K562 (cell line): ENCODE measurements around the gene CBFA2T3. TPM values are rescaled to one million over a fixed set of nuclear protein-coding genes. Genes with fewer than 3 reads are reported as not detected.

Experiments used
- ATAC-seq: fragments of 200-7000 bp; cut with Tn5 transposase; 3 replicates; pipeline ENCODE4 v1.9.1; 2020; ENCODE audit warnings: moderate library complexity
- BruUV-seq: library from RNA; stranded (reverse); fragments of 400-500 nt; replicated peaks from 2 replicates; lab custom pipeline; 2021; lab: Mats Ljungman, UMichigan
- CTCF ChIA-PET: fragments of 300-600 bp; formaldehyde crosslinking; extraction: SDS; loops from one replicate; lab custom pipeline; 2021; ENCODE audit warnings: low intra/inter-chr PET ratio; lab: Yijun Ruan, JAX
- POLR2A ChIA-PET: fragments of 300-600, 350-650 bp; sonication (Branson Sonifier 250); formaldehyde crosslinking; extraction: SDS; loops from one replicate; lab custom pipeline; 2021; ENCODE audit warnings: antibody characterized with exemption, inconsistent platforms; lab: Yijun Ruan, JAX
- DNase-seq, 4 experiments: peaks; one replicate each; pipeline versions ENCODE4 v3.0.0 to v3.0.0-alpha.2; 2011 to 2018; ENCODE audit warnings: low spot score in 3 of 4, mixed read lengths in 3 of 4; ENCODE audit errors: extremely low read depth in 1 of 4
- FAIRE-seq: peaks from 2 replicates; lab custom pipeline; 2011; peaks lifted over from hg19 to GRCh38; lab: Jason Lieb, UNC
- H2AFZ ChIP-seq: 2 replicates; pipeline ENCODE4 v1.6.0; 2011; ENCODE audit warnings: low read depth, low read length, control low read depth, inconsistent platforms
- H3K27ac ChIP-seq: fragments of 200-600 bp; 3 replicates; pipeline ENCODE4 v1.8.0; 2011; ENCODE audit warnings: low read depth, mild to moderate bottlenecking, control low read depth, inconsistent platforms, low read length, moderate library complexity, mixed read lengths; ENCODE audit errors: extremely low read depth
- H3K27me3 ChIP-seq, 2 experiments: fragments of 300-600 bp in 1 of 2; 2 replicates in 1 of 2; 3 replicates in 1 of 2; pipeline versions ENCODE4 v1.6.0 to v1.8.0; 2011; ENCODE audit warnings: inconsistent platforms in 2 of 2, low read length in 2 of 2, mild to moderate bottlenecking in 1 of 2, mixed read lengths in 1 of 2, moderate library complexity in 1 of 2; ENCODE audit not compliant: control insufficient read depth in 2 of 2, insufficient read depth in 2 of 2
- H3K36me3 ChIP-seq: fragments of 300-600 bp; 3 replicates; pipeline ENCODE4 v1.8.0; 2011; ENCODE audit warnings: mild to moderate bottlenecking, low read length, inconsistent platforms; ENCODE audit not compliant: control insufficient read depth, insufficient read depth
- H3K4me1 ChIP-seq, 2 experiments: fragments of 200-600 bp in 1 of 2; replicated peaks in 1 of 2; 2 replicates in 1 of 2; 3 replicates in 1 of 2; pipeline versions ENCODE4 v1.5.1 to v1.8.0; 2011; ENCODE audit warnings: inconsistent platforms in 2 of 2, low read length in 2 of 2, mild to moderate bottlenecking in 1 of 2, mixed read lengths in 1 of 2, moderate library complexity in 1 of 2; ENCODE audit not compliant: control insufficient read depth in 2 of 2, insufficient read depth in 2 of 2
- H3K4me2 ChIP-seq: 2 replicates; pipeline ENCODE4 v1.6.1; 2011; ENCODE audit warnings: low read length, control low read depth, inconsistent platforms, mixed read lengths; ENCODE audit not compliant: insufficient read depth
- H3K4me3 ChIP-seq: fragments of 200-600 bp; sonication (generic), shearing (Covaris generic); 2 replicates; pipeline ENCODE4 v1.5.1; 2016; ENCODE audit warnings: control low read depth, inconsistent platforms
- H3K79me2 ChIP-seq: fragments of 200-600 bp; 3 replicates; pipeline ENCODE4 v1.8.0; 2011; ENCODE audit warnings: low read length, inconsistent platforms; ENCODE audit not compliant: control insufficient read depth, insufficient read depth
- H3K9ac ChIP-seq, 2 experiments: 2 replicates each; pipeline versions ENCODE4 v1.6.0 to v1.6.1; 2011; ENCODE audit warnings: low read depth in 2 of 2, low read length in 2 of 2, control low read depth in 1 of 2, inconsistent platforms in 1 of 2, mild to moderate bottlenecking in 1 of 2, mixed read lengths in 1 of 2; ENCODE audit not compliant: insufficient read depth in 1 of 2
- H3K9me1 ChIP-seq: one replicate; pipeline ENCODE4 v1.6.0; 2011; ENCODE audit warnings: inconsistent platforms, mild to moderate bottlenecking, low read length, moderate library complexity; ENCODE audit not compliant: control insufficient read depth, insufficient read depth
- H3K9me3 ChIP-seq: replicated peaks from 2 replicates; pipeline ENCODE4 v1.5.1; 2011; ENCODE audit warnings: low read depth, low read length, inconsistent platforms; ENCODE audit not compliant: control insufficient read depth, insufficient read depth
- H4K20me1 ChIP-seq: replicated peaks from 2 replicates; pipeline ENCODE4 v1.6.1; 2011; ENCODE audit warnings: low read length, inconsistent platforms, mixed read lengths; ENCODE audit not compliant: control insufficient read depth, insufficient read depth
- ARID2 ChIP-seq: fragments of 450-650 bp; IDR thresholded peaks from 2 replicates; pipeline ENCODE4 v1.6.1; 2017; ENCODE audit warnings: antibody characterized with exemption, mild to moderate bottlenecking
- FIP1L1 ChIP-seq: fragments of 200-400 bp; formaldehyde crosslinking; IDR thresholded peaks from 2 replicates; pipeline ENCODE4 v1.6.1; 2018; ENCODE audit warnings: mild to moderate bottlenecking, low read depth, low read length; ENCODE audit not compliant: poor library complexity, severe bottlenecking
- HNRNPUL1 ChIP-seq: fragments of 200-400 bp; formaldehyde crosslinking; IDR thresholded peaks from 2 replicates; pipeline ENCODE4 v1.6.1; 2017; ENCODE audit warnings: low read length
- MYBL2 ChIP-seq, 2 experiments: fragments of 450-650 bp in 1 of 2; sonication (generic) in 1 of 2; formaldehyde crosslinking in 1 of 2; IDR thresholded peaks; 2 replicates each; pipeline versions ENCODE4 v1.6.1 to v1.8.1; 2017 to 2022; ENCODE audit warnings: borderline replicate concordance in 1 of 2, inconsistent platforms in 1 of 2, low read depth in 1 of 2, mild to moderate bottlenecking in 1 of 2, missing genetic modification reagents in 1 of 2, moderate library complexity in 1 of 2
- POLR2G ChIP-seq: fragments of 200-400 bp; formaldehyde crosslinking; IDR thresholded peaks from 2 replicates; pipeline ENCODE4 v1.6.1; 2017; ENCODE audit warnings: low read depth, mild to moderate bottlenecking, antibody characterized with exemption, low read length, moderate library complexity
- PTBP1 ChIP-seq: fragments of 200-400 bp; formaldehyde crosslinking; IDR thresholded peaks from 2 replicates; pipeline ENCODE4 v1.6.1; 2017; ENCODE audit warnings: low read depth, low read length
- RBFOX2 ChIP-seq: fragments of 200-400 bp; formaldehyde crosslinking; IDR thresholded peaks from 2 replicates; pipeline ENCODE4 v1.6.1; 2017; ENCODE audit warnings: low read depth, mild to moderate bottlenecking, low read length, moderate library complexity
- RBM22 ChIP-seq: fragments of 200-400 bp; formaldehyde crosslinking; IDR thresholded peaks from 2 replicates; pipeline ENCODE4 v1.6.1; 2018; ENCODE audit warnings: low read length, low read depth; ENCODE audit not compliant: poor library complexity, severe bottlenecking
- SRSF7 ChIP-seq: fragments of 200-400 bp; formaldehyde crosslinking; optimal IDR thresholded peaks from 2 replicates; pipeline ENCODE3; 2017; ENCODE audit warnings: mild to moderate bottlenecking, low read depth, low read length
- ZFP30 ChIP-seq: fragments of 250-450 bp; sonication (Bioruptor Pico); IDR thresholded peaks from 2 replicates; pipeline ENCODE4 v1.8.0; 2022; ENCODE audit warnings: moderate library complexity, mild to moderate bottlenecking, inconsistent platforms, borderline replicate concordance
- ZKSCAN8 ChIP-seq: fragments of 200-800 bp; sonication (Bioruptor generic); IDR thresholded peaks from 2 replicates; pipeline ENCODE4 v1.6.1; 2016; ENCODE audit warnings: missing genetic modification characterization, missing compliant biosample characterization
- WGBS: fragments of 100-300 bp; shearing (Covaris generic); methylation state at CpG from one replicate; pipeline ENCODE4 v1.1.6; 2016; ENCODE audit warnings: low coverage, mixed read lengths; ENCODE audit not compliant: insufficient coverage; ENCODE audit errors: missing lambda C conversion rate; 5-methylcytosine and 5-hydroxymethylcytosine counted together
- in situ Hi-C: fragments of 300-500 bp; cut with MboI; formaldehyde crosslinking; loops from 4 replicates; pipeline ENCODE4 v1.15.0; 2018; ENCODE audit warnings: inconsistent platforms, mixed read lengths
- intact Hi-C: fragments of 100-400 bp; cut with micrococcal nuclease; formaldehyde crosslinking; loops from 2 replicates; pipeline ENCODE4 v1.14.2; 2022
- polyA plus RNA-seq, 8 experiments: library from polyadenylated mRNA; depleted of rRNA in 4 of 8; stranded (reverse) in 5 of 8; unstranded in 3 of 8; fragments of >200 nt; fragmentation: Nextera tagmentation in 2 of 8; fragmentation: Illumina TruSeq in 1 of 8; extraction: Ambion mirVana in 2 of 8; extraction: Trizol in 1 of 8; gene quantifications; 2 replicates each; pipeline versions ENCODE4 v1.2.1 to v1.2.3, GENCODE V29; 2011 to 2014; ENCODE audit warnings: inconsistent platforms in 1 of 8, missing spikeins in 1 of 8
- total RNA-seq, 7 experiments: library from RNA; depleted of rRNA in 6 of 7; stranded (reverse); fragments of >200 nt in 6 of 7; fragmentation: Illumina TruSeq in 2 of 7; extraction: Trizol in 2 of 7; gene quantifications; 2 replicates each; pipeline versions ENCODE4 v1.2.1 to v1.2.3, GENCODE V29; 2011 to 2021; ENCODE audit warnings: low replicate concordance in 1 of 7
- TF ChIP-seq, protein P1 (sequence below): sonication (generic); formaldehyde crosslinking; IDR thresholded peaks from 2 replicates; pipeline ENCODE4 v1.8.1; 2023; ENCODE audit warnings: mild to moderate bottlenecking, missing genetic modification reagents
- TF ChIP-seq, protein P2 (sequence below): sonication (generic); IDR thresholded peaks from 2 replicates; pipeline ENCODE4 v1.6.1; 2016

Gene CBFA2T3
- total and polyA plus RNA-seq, 9 of the 15 experiments (the other 6 are each of a cell fraction or from before 2014, with no cell fraction given): 2.3 to 145 (median 6.7) TPM

DNA sequence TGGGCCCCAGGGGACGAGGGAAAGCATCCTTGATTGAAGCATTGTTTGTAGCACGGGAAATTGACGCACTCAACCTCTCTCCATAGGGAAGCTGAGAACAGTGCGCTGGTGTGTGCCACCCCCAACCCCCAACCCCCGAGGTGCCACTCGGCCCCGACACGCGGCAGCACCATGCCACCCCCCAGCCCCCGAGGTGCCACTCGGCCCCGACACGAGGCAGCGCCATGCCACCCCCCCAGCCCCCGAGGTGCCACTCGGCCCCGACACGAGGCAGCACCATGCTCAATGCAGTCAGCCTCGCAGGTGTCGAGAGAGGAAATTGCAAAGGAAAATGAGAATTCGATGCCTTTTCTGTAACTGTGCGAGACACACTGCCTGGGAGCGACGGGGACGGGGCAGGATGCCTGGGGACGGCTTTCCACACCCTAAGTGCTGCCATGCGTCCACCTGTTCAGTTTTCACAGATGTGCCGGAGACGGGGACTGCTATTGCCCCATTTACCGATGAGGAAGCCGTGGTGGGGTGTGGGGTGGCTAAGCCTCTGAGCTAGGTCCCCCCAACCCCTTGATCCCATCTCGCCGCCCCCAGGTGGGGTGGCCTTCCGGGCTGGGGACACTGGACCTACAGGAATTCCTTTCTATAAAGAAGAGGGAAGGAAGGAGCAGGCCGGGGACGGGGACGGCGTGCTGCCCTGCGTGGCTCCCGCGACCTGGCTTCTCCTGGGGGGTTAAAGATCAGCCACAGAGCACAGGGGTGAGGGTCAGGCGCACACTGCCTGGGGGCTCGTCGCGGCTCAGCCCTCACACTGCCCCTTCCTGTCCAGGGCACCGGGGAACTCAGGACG lies 9.8 kb downstream of the CBFA2T3 start:
- H3K36me3 ChIP-seq: peaks cover 98% of the 10 kb centered on the region
- no peak overlapping the region for H3K4me3 ChIP-seq
- no peak overlapping the region for H3K27ac ChIP-seq
- no peak overlapping the region for H3K9ac ChIP-seq
- ChIA-PET CTCF (no interaction called here), POLR2A (interaction anchor here (1.1 to 2.0 kb wide), 2 partner anchors 10 to 12 kb away, joined by 3 to 6 read pairs; partner anchors contain the start of gene CBFA2T3)
- peaks cover 3 to 71% of the 10 kb centered on the region in 2 experiments; a peak in 3 of 5 replicates for H3K4me1 ChIP-seq
- H4K20me1 ChIP-seq: peaks cover 59% of the 10 kb centered on the region
- TF ChIP-seq FIP1L1 (peak; percentile 24), ZFP30 (CRISPR knock-in tag) (no peak), MYBL2 (IDR thresholded peaks at IDR 0.05; ENCODE audit: low read depth) (no peak), MYBL2 (CRISPR knock-in tag; IDR thresholded peaks at IDR 0.05; ENCODE audit: borderline replicate concordance) (no peak), RBFOX2 (peak; percentile 65), SRSF7 (no peak), RBM22 (peak; percentile 82), HNRNPUL1 (0 out of 2 replicates have a peak, but pooled peaks have one; percentile 20), ZKSCAN8 (CRISPR knock-in tag) (no peak), ARID2 (no peak), POLR2G (peak; percentile 77), PTBP1 (0 out of 2 replicates have a peak, but pooled peaks have one; percentile 13)
- TF ChIP-seq, protein P1, sequence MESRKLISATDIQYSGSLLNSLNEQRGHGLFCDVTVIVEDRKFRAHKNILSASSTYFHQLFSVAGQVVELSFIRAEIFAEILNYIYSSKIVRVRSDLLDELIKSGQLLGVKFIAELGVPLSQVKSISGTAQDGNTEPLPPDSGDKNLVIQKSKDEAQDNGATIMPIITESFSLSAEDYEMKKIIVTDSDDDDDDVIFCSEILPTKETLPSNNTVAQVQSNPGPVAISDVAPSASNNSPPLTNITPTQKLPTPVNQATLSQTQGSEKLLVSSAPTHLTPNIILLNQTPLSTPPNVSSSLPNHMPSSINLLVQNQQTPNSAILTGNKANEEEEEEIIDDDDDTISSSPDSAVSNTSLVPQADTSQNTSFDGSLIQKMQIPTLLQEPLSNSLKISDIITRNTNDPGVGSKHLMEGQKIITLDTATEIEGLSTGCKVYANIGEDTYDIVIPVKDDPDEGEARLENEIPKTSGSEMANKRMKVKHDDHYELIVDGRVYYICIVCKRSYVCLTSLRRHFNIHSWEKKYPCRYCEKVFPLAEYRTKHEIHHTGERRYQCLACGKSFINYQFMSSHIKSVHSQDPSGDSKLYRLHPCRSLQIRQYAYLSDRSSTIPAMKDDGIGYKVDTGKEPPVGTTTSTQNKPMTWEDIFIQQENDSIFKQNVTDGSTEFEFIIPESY (CRISPR knock-in tag): 0 out of 2 replicates have a peak, but pooled peaks have one; percentile 63
- TF ChIP-seq, protein P2, sequence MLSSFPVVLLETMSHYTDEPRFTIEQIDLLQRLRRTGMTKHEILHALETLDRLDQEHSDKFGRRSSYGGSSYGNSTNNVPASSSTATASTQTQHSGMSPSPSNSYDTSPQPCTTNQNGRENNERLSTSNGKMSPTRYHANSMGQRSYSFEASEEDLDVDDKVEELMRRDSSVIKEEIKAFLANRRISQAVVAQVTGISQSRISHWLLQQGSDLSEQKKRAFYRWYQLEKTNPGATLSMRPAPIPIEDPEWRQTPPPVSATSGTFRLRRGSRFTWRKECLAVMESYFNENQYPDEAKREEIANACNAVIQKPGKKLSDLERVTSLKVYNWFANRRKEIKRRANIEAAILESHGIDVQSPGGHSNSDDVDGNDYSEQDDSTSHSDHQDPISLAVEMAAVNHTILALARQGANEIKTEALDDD: no peak
- H3K27me3 ChIP-seq: no peaks in the 10 kb centered on the region
- H3K4me2 ChIP-seq: no peak overlapping the region
- no peaks in the 10 kb centered on the region for H3K9me1 ChIP-seq
- intact Hi-C loops: no loop called here
- BruUV-seq: no TSS peak
- DNase-seq (no peak), ATAC-seq (no peak), FAIRE-seq (no peak)
- peaks cover 99% of the 10 kb centered on the region for H3K79me2 ChIP-seq
- no peaks in the 10 kb centered on the region for H3K9me3 ChIP-seq
- in situ Hi-C loops: no loop called here
- no peak overlapping the region for H2AFZ ChIP-seq
- WGBS: 92% methylated on average over 22 of the region's 47 CpGs
